H9 (cell line): ENCODE results near the gene CDH8. TPM values are rescaled to one million over a fixed set of nuclear protein-coding genes. Genes with fewer than 3 reads are reported as not detected.

Experiments
- DNase-seq: peaks from one replicate; pipeline ENCODE4 v3.0.0-alpha.2; 2017
- H2AFZ ChIP-seq: one replicate; pipeline ENCODE4 v1.6.1; 2013; ENCODE audit warnings: mild to moderate bottlenecking, low read length, control low read depth, moderate library complexity
- H2AK5ac ChIP-seq: 2 replicates; pipeline ENCODE4 v1.6.1; 2013; ENCODE audit warnings: low read length, control low read depth, mixed read lengths; ENCODE audit not compliant: insufficient read length
- H2BK120ac ChIP-seq: one replicate; pipeline ENCODE4 v1.6.1; 2013; ENCODE audit warnings: low read depth, mild to moderate bottlenecking, low read length, control low read depth, inconsistent platforms; ENCODE audit not compliant: poor library complexity, severe bottlenecking
- H2BK12ac ChIP-seq: 2 replicates; pipeline ENCODE4 v1.6.1; 2013; ENCODE audit warnings: low read length, control low read depth, mixed read lengths, low read depth; ENCODE audit not compliant: insufficient read length
- H2BK15ac ChIP-seq: 2 replicates; pipeline ENCODE4 v1.6.1; 2013; ENCODE audit warnings: low read depth, low read length, control low read depth
- H2BK20ac ChIP-seq: one replicate; pipeline ENCODE4 v1.6.1; 2013; ENCODE audit warnings: low read depth, mild to moderate bottlenecking, low read length, control low read depth, inconsistent platforms; ENCODE audit not compliant: poor library complexity, severe bottlenecking
- H2BK5ac ChIP-seq: 2 replicates; pipeline ENCODE4 v1.6.1; 2013; ENCODE audit warnings: low read length, control low read depth, mixed read lengths; ENCODE audit not compliant: insufficient read length
- H3K14ac ChIP-seq: 2 replicates; pipeline ENCODE4 v1.6.1; 2013; ENCODE audit warnings: low read length, control low read depth; ENCODE audit not compliant: insufficient read depth
- H3K18ac ChIP-seq: 2 replicates; pipeline ENCODE4 v1.6.1; 2013; ENCODE audit warnings: low read depth, mild to moderate bottlenecking, mixed read lengths, low read length, control low read depth; ENCODE audit not compliant: insufficient read length
- H3K23ac ChIP-seq: 2 replicates; pipeline ENCODE4 v1.6.1; 2013; ENCODE audit warnings: low read length, control low read depth, mixed read lengths, low read depth; ENCODE audit not compliant: insufficient read length
- H3K23me2 ChIP-seq: 2 replicates; pipeline ENCODE4 v1.6.1; 2013; ENCODE audit warnings: low read depth, mild to moderate bottlenecking, mixed read lengths, low read length, control low read depth; ENCODE audit not compliant: insufficient read length, poor library complexity, severe bottlenecking
- H3K27ac ChIP-seq: 2 replicates; pipeline ENCODE4 v1.5.1; 2013; ENCODE audit warnings: low read length, control low read depth, mixed read lengths, low read depth; ENCODE audit not compliant: insufficient read length
- H3K27me3 ChIP-seq: 2 replicates; pipeline ENCODE4 v1.6.1; 2013; ENCODE audit warnings: low read length, control low read depth, inconsistent platforms; ENCODE audit not compliant: insufficient read depth
- H3K4ac ChIP-seq: 2 replicates; pipeline ENCODE4 v1.6.1; 2013; ENCODE audit warnings: low read depth, mild to moderate bottlenecking, control low read depth, inconsistent platforms, low read length, moderate library complexity
- H3K4me1 ChIP-seq: 2 replicates; pipeline ENCODE4 v1.6.1; 2013; ENCODE audit warnings: low read length, control low read depth, inconsistent platforms; ENCODE audit not compliant: insufficient read depth
- H3K4me2 ChIP-seq: 2 replicates; pipeline ENCODE4 v1.6.1; 2013; ENCODE audit warnings: low read length, control low read depth, mixed read lengths; ENCODE audit not compliant: insufficient read length, insufficient read depth
- H3K56ac ChIP-seq: 2 replicates; pipeline ENCODE4 v1.6.1; 2013; ENCODE audit warnings: low read depth, mild to moderate bottlenecking, mixed read lengths, low read length, control low read depth; ENCODE audit not compliant: insufficient read length
- H3K79me1 ChIP-seq: 2 replicates; pipeline ENCODE4 v1.6.1; 2013; ENCODE audit warnings: low read depth, mild to moderate bottlenecking, moderate library complexity, low read length, control low read depth, inconsistent platforms; ENCODE audit not compliant: insufficient read depth, poor library complexity, severe bottlenecking
- H3K79me2 ChIP-seq: 2 replicates; pipeline ENCODE4 v1.6.1; 2013; ENCODE audit warnings: low read length, control low read depth, inconsistent platforms; ENCODE audit not compliant: insufficient read depth
- H3K9ac ChIP-seq: 2 replicates; pipeline ENCODE4 v1.6.1; 2013; ENCODE audit warnings: low read length, control low read depth, mixed read lengths; ENCODE audit not compliant: insufficient read length; ENCODE audit errors: extremely low read depth
- H3K9me3 ChIP-seq: one replicate; pipeline ENCODE4 v1.6.1; 2013; ENCODE audit warnings: low read depth, low read length, inconsistent platforms; ENCODE audit not compliant: control insufficient read depth
- H3T11ph ChIP-seq: one replicate; pipeline ENCODE4 v1.6.1; 2013; ENCODE audit warnings: mild to moderate bottlenecking, low read length, control low read depth, inconsistent platforms
- H4K20me1 ChIP-seq: one replicate; pipeline ENCODE4 v1.6.1; 2013; ENCODE audit not compliant: control insufficient read depth, insufficient read length, insufficient read depth
- H4K5ac ChIP-seq: 2 replicates; pipeline ENCODE4 v1.6.1; 2013; ENCODE audit warnings: low read depth, mild to moderate bottlenecking, mixed read lengths, low read length, control low read depth; ENCODE audit not compliant: insufficient read length
- H4K8ac ChIP-seq: replicated peaks from 2 replicates; pipeline ENCODE4 v1.6.1; 2013; ENCODE audit warnings: low read length, control low read depth, mixed read lengths, low read depth; ENCODE audit not compliant: insufficient read length
- H4K91ac ChIP-seq: 2 replicates; pipeline ENCODE4 v1.6.1; 2013; ENCODE audit warnings: low read depth, mild to moderate bottlenecking, moderate library complexity, mixed read lengths, low read length, control low read depth; ENCODE audit not compliant: insufficient read length
- H3K27ac Mint-ChIP-seq, 3 experiments: 2 replicates in 2 of 3; 3 replicates in 1 of 3; pipeline ENCODE4 v1.8.0; 2020 to 2021; ENCODE audit warnings: mixed read lengths in 3 of 3, mild to moderate bottlenecking in 1 of 3, moderate library complexity in 1 of 3
- H3K27me3 Mint-ChIP-seq: 2 replicates; pipeline ENCODE4 v1.8.0; 2021; ENCODE audit warnings: low read depth, mild to moderate bottlenecking, moderate library complexity, mixed read lengths
- H3K36me3 Mint-ChIP-seq, 3 experiments: 2 replicates in 2 of 3; 3 replicates in 1 of 3; pipeline ENCODE4 v1.8.0; 2020 to 2021; ENCODE audit warnings: low read depth in 3 of 3, mixed read lengths in 3 of 3; ENCODE audit not compliant: insufficient read depth in 1 of 3
- H3K4me1 Mint-ChIP-seq, 2 experiments: 2 replicates each; pipeline ENCODE4 v1.8.0; 2020; ENCODE audit warnings: mixed read lengths in 2 of 2
- H3K4me3 Mint-ChIP-seq, 2 experiments: 2 replicates in 1 of 2; 3 replicates in 1 of 2; pipeline ENCODE4 v1.8.0; 2020 to 2021; ENCODE audit warnings: mild to moderate bottlenecking in 2 of 2, mixed read lengths in 2 of 2, moderate library complexity in 1 of 2
- H3K9me3 Mint-ChIP-seq, 2 experiments: 2 replicates in 1 of 2; 3 replicates in 1 of 2; pipeline ENCODE4 v1.8.0; 2020; ENCODE audit warnings: mild to moderate bottlenecking in 2 of 2, mixed read lengths in 2 of 2, moderate library complexity in 1 of 2
- WGBS: extraction: QIAGEN DNeasy Blood & Tissue Kit; methylation state at CpG from one replicate; pipeline ENCODE4 v1.1.7; 2013; ENCODE audit warnings: missing lambda C conversion rate, low lambda C conversion rate, mixed read lengths; ENCODE audit not compliant: insufficient read length; ENCODE audit errors: extremely low coverage; 5-methylcytosine and 5-hydroxymethylcytosine counted together
- total RNA-seq: library from RNA; stranded (reverse); gene quantifications from 2 replicates; pipeline ENCODE4 v1.2.1, GENCODE V29; 2021
- TF ChIP-seq, protein P1 (sequence below): fragments of 200-600 bp; sonication (generic); conservative IDR thresholded peaks from 3 replicates; pipeline ENCODE4 v1.8.0; 2021; ENCODE audit warnings: antibody characterized with exemption, mild to moderate bottlenecking

Gene CDH8
- total RNA-seq, 1 experiment from 2014 or later, result 12.0 TPM

DNA sequence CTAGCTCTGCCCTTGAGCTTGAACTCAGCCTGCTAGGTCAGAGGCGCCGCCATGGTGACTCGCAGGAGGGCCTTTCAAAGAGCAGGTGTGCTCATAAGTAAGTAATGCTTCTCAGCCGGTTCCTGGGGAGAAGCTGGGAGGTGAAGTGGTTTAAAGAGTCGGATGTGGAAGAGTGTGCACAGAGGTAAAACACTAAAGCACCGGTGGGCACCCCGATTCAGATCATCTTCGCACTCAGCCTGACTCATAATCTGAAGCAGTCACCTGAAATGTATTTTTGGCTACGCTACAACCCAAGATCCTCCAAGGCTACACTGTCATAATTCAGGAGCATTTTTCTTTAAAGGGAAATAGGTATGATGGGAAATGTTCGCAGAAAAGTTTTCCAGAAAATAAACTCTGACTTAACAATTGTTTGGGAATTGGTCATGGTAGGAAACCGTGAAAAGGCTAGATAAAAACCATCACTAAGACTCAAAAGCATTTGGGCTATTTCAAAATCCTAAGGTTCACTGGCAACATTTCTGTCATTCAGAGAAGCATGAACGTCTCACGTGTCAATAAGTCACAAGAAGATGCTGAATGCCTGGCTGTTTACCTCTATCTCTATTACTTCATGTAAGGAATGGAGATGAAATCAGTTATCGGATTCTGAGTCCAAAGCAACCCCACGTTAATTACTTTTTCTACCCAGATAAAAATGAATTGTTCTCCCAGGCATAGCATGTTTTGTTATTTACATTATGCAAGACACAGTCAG is 17.8 kb downstream of the CDH8 start:
- no peak overlapping the region for H3K4me3 Mint-ChIP-seq
- H2AK5ac ChIP-seq, result no peak overlapping the region
- peaks cover 2% of the 10 kb centered on the region; the same call in 1 of the 2 replicates for H3K4me1 ChIP-seq
- H2BK5ac ChIP-seq, result no peak overlapping the region
- no peak overlapping the region for H2BK20ac ChIP-seq
- H2BK15ac ChIP-seq, result no peak overlapping the region
- H3K56ac ChIP-seq, result no peak overlapping the region
- no peaks in the 10 kb centered on the region for H3K9me3 Mint-ChIP-seq
- no peaks in the 10 kb centered on the region for H3K27me3 Mint-ChIP-seq
- no peak overlapping the region for H3K23ac ChIP-seq
- no peak overlapping the region for H2BK12ac ChIP-seq
- no peak overlapping the region for H3K27ac ChIP-seq
- H3K79me2 ChIP-seq, result 0 out of 2 replicates have a peak, but pooled peaks cover 1% of the 10 kb centered on the region
- H3T11ph ChIP-seq, result no peak overlapping the region
- H4K5ac ChIP-seq, result no peak overlapping the region
- H3K4ac ChIP-seq, result no peak overlapping the region
- no peak overlapping the region for H4K8ac ChIP-seq
- no peaks in the 10 kb centered on the region for H4K20me1 ChIP-seq
- H3K9ac ChIP-seq, result no peak overlapping the region
- H3K4me1 Mint-ChIP-seq, result peaks cover 63 to 65% of the 10 kb centered on the region in 2 experiments
- H3K18ac ChIP-seq, result no peak overlapping the region
- DNase-seq, result no peak
- H4K91ac ChIP-seq, result no peak overlapping the region
- no peak overlapping the region for H3K14ac ChIP-seq
- no peak overlapping the region for H2AFZ ChIP-seq
- H2BK120ac ChIP-seq, result no peak overlapping the region
- H3K23me2 ChIP-seq, result no peaks in the 10 kb centered on the region
- no CpG with 5 or more reads among the region's 15 CpGs for WGBS
- TF ChIP-seq, protein P1, sequence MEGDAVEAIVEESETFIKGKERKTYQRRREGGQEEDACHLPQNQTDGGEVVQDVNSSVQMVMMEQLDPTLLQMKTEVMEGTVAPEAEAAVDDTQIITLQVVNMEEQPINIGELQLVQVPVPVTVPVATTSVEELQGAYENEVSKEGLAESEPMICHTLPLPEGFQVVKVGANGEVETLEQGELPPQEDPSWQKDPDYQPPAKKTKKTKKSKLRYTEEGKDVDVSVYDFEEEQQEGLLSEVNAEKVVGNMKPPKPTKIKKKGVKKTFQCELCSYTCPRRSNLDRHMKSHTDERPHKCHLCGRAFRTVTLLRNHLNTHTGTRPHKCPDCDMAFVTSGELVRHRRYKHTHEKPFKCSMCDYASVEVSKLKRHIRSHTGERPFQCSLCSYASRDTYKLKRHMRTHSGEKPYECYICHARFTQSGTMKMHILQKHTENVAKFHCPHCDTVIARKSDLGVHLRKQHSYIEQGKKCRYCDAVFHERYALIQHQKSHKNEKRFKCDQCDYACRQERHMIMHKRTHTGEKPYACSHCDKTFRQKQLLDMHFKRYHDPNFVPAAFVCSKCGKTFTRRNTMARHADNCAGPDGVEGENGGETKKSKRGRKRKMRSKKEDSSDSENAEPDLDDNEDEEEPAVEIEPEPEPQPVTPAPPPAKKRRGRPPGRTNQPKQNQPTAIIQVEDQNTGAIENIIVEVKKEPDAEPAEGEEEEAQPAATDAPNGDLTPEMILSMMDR, result no peak
- H3K79me1 ChIP-seq, result no peaks in the 10 kb centered on the region
- H3K4me2 ChIP-seq, result no peak overlapping the region
- no peaks in the 10 kb centered on the region for H3K9me3 ChIP-seq
- no peaks in the 10 kb centered on the region for H3K27me3 ChIP-seq
- H3K36me3 Mint-ChIP-seq, result no peaks in the 10 kb centered on the region
- no peak overlapping the region; a peak in 1 of 7 replicates for H3K27ac Mint-ChIP-seq
